Activated naive CD4-positive, alpha-beta T cell treated with anti-CD3 and anti-CD28 coated beads, Interleukin-2, amount 50 U/mL, for 24 hours (primary cell): ENCODE results near the gene PSEN1.
"Not testable (repeated sequence)": the region's sequence is repeated elsewhere in the genome, so short reads cannot be mapped to it uniquely, and the experiment has no call there.

Experiments
- H3K27ac Mint-ChIP-seq: one replicate; pipeline ENCODE4 v1.8.0; 2021; ENCODE audit warnings: mild to moderate bottlenecking, mixed read lengths
- H3K27me3 Mint-ChIP-seq: one replicate; pipeline ENCODE4 v1.8.0; 2021; ENCODE audit warnings: mixed read lengths
- H3K36me3 Mint-ChIP-seq: one replicate; pipeline ENCODE4 v1.8.0; 2021; ENCODE audit warnings: mixed read lengths
- H3K4me1 Mint-ChIP-seq: one replicate; pipeline ENCODE4 v1.8.0; 2021; ENCODE audit warnings: mixed read lengths
- H3K4me3 Mint-ChIP-seq: one replicate; pipeline ENCODE4 v1.8.0; 2021; ENCODE audit warnings: mild to moderate bottlenecking, mixed read lengths
- H3K9me3 Mint-ChIP-seq: one replicate; pipeline ENCODE4 v1.8.0; 2021; ENCODE audit warnings: mixed read lengths

PSEN1 gene

GRCh38 chr14:73180969-73181368, 44.7 kb downstream of the PSEN1 start:
- H3K27ac Mint-ChIP-seq, H3K36me3 Mint-ChIP-seq, H3K27me3 Mint-ChIP-seq, H3K9me3 Mint-ChIP-seq, H3K4me1 Mint-ChIP-seq, H3K4me3 Mint-ChIP-seq: not testable (repeated sequence)

GRCh38 chr14:73188501-73188911, 52.2 kb downstream of the PSEN1 start:
- H3K4me3 Mint-ChIP-seq = no peak overlapping the region
- no peaks in the 10 kb centered on the region for H3K27me3 Mint-ChIP-seq
- no peaks in the 10 kb centered on the region for H3K4me1 Mint-ChIP-seq
- H3K27ac Mint-ChIP-seq = no peak overlapping the region
- peaks cover 17% of the 10 kb centered on the region for H3K36me3 Mint-ChIP-seq
- no peaks in the 10 kb centered on the region for H3K9me3 Mint-ChIP-seq

GRCh38 chr14:73189651-73190050, 53.3 kb downstream of the PSEN1 start:
- Mint-ChIP-seq H3K27ac (no peak overlapping the region), H3K4me1 (no peaks in the 10 kb centered on the region)

GRCh38 chr14:73191441-73191840, 55.1 kb downstream of the PSEN1 start:
- Mint-ChIP-seq H3K27me3 (no peaks in the 10 kb centered on the region), H3K36me3 (peaks cover 19% of the 10 kb centered on the region), H3K9me3 (no peaks in the 10 kb centered on the region), H3K27ac (no peak overlapping the region), H3K4me1 (no peaks in the 10 kb centered on the region), H3K4me3 (no peak overlapping the region)

More at GRCh38 chr14:73189651-73190050, 53.3 kb downstream of the PSEN1 start:
- Mint-ChIP-seq H3K9me3 (no peaks in the 10 kb centered on the region), H3K4me3 (no peak overlapping the region), H3K36me3 (peaks cover 17% of the 10 kb centered on the region), H3K27me3 (no peaks in the 10 kb centered on the region)

GRCh38 chr14:73194306-73194705, 58.0 kb downstream of the PSEN1 start:
- H3K36me3 Mint-ChIP-seq = peaks cover 24% of the 10 kb centered on the region
- not testable (repeated sequence) for H3K27me3 Mint-ChIP-seq, H3K9me3 Mint-ChIP-seq, H3K4me1 Mint-ChIP-seq, H3K4me3 Mint-ChIP-seq, H3K27ac Mint-ChIP-seq

GRCh38 chr14:73198253-73198652, 61.9 kb downstream of the PSEN1 start:
- Mint-ChIP-seq H3K4me3 (no peak overlapping the region), H3K27ac (no peak overlapping the region)

GRCh38 chr14:73203527-73203926, 67.2 kb downstream of the PSEN1 start:
- Mint-ChIP-seq H3K27me3 (no peaks in the 10 kb centered on the region), H3K36me3 (peaks cover 36% of the 10 kb centered on the region), H3K9me3 (no peaks in the 10 kb centered on the region), H3K4me1 (no peaks in the 10 kb centered on the region), H3K27ac (no peak overlapping the region), H3K4me3 (no peak overlapping the region)

More at GRCh38 chr14:73198253-73198652, 61.9 kb downstream of the PSEN1 start:
- no peaks in the 10 kb centered on the region for H3K27me3 Mint-ChIP-seq
- H3K36me3 Mint-ChIP-seq = peaks cover 28% of the 10 kb centered on the region
- H3K9me3 Mint-ChIP-seq = no peaks in the 10 kb centered on the region
- no peaks in the 10 kb centered on the region for H3K4me1 Mint-ChIP-seq

- Mint-ChIP-seq H3K9me3 (no peaks in the 10 kb centered on the region), H3K36me3 (peaks cover 28% of the 10 kb centered on the region), H3K4me1 (no peaks in the 10 kb centered on the region), H3K27ac (no peak overlapping the region), H3K27me3 (no peaks in the 10 kb centered on the region), H3K4me3 (no peak overlapping the region)
These were observed 71.3 kb downstream of the PSEN1 start for GRCh38 chr14:73207615-73208014.

GRCh38 chr14:73208390-73208789, 72.1 kb downstream of the PSEN1 start:
- H3K36me3 Mint-ChIP-seq = peaks cover 29% of the 10 kb centered on the region
- no peaks in the 10 kb centered on the region for H3K4me1 Mint-ChIP-seq
- H3K27me3 Mint-ChIP-seq = no peaks in the 10 kb centered on the region
- H3K9me3 Mint-ChIP-seq = no peaks in the 10 kb centered on the region
- H3K27ac Mint-ChIP-seq = no peak overlapping the region
- H3K4me3 Mint-ChIP-seq = no peak overlapping the region

- Mint-ChIP-seq H3K4me3 (no peak overlapping the region), H3K4me1 (no peaks in the 10 kb centered on the region), H3K27me3 (no peaks in the 10 kb centered on the region), H3K27ac (no peak overlapping the region), H3K9me3 (no peaks in the 10 kb centered on the region), H3K36me3 (peaks cover 27% of the 10 kb centered on the region)
These were observed 72.5 kb downstream of the PSEN1 start for GRCh38 chr14:73208846-73209245.

GRCh38 chr14:73209953-73210352, 73.6 kb downstream of the PSEN1 start:
- H3K27ac Mint-ChIP-seq = peak overlapping the region; percentile 62
- no peaks in the 10 kb centered on the region for H3K4me1 Mint-ChIP-seq
- peaks cover 29% of the 10 kb centered on the region for H3K36me3 Mint-ChIP-seq
- no peak overlapping the region for H3K4me3 Mint-ChIP-seq
- no peaks in the 10 kb centered on the region for H3K9me3 Mint-ChIP-seq
- no peaks in the 10 kb centered on the region for H3K27me3 Mint-ChIP-seq

GRCh38 chr14:73211251-73212040, 75.1 kb downstream of the PSEN1 start:
- no peaks in the 10 kb centered on the region for H3K4me1 Mint-ChIP-seq
- H3K27ac Mint-ChIP-seq = no peak overlapping the region
- H3K36me3 Mint-ChIP-seq = peaks cover 20% of the 10 kb centered on the region
- no peak overlapping the region for H3K4me3 Mint-ChIP-seq
- no peaks in the 10 kb centered on the region for H3K9me3 Mint-ChIP-seq
- no peaks in the 10 kb centered on the region for H3K27me3 Mint-ChIP-seq

- Mint-ChIP-seq H3K36me3 (peaks cover 22% of the 10 kb centered on the region), H3K4me1 (no peaks in the 10 kb centered on the region)
These were observed 79.7 kb downstream of the PSEN1 start for GRCh38 chr14:73216030-73216429.

GRCh38 chr14:73217411-73217810, 81.1 kb downstream of the PSEN1 start:
- no peak overlapping the region for H3K27ac Mint-ChIP-seq
- H3K4me3 Mint-ChIP-seq = no peak overlapping the region
- H3K27me3 Mint-ChIP-seq = no peaks in the 10 kb centered on the region
- no peaks in the 10 kb centered on the region for H3K9me3 Mint-ChIP-seq
- no peaks in the 10 kb centered on the region for H3K4me1 Mint-ChIP-seq
- peaks cover 21% of the 10 kb centered on the region for H3K36me3 Mint-ChIP-seq

More at GRCh38 chr14:73216030-73216429, 79.7 kb downstream of the PSEN1 start:
- no peaks in the 10 kb centered on the region for H3K9me3 Mint-ChIP-seq
- H3K27me3 Mint-ChIP-seq = no peaks in the 10 kb centered on the region
- H3K4me3 Mint-ChIP-seq = no peak overlapping the region
- H3K27ac Mint-ChIP-seq = no peak overlapping the region

GRCh38 chr14:73220061-73220460, 83.8 kb downstream of the PSEN1 start:
- Mint-ChIP-seq H3K9me3 (no peaks in the 10 kb centered on the region), H3K4me1 (no peaks in the 10 kb centered on the region), H3K27ac (no peak overlapping the region), H3K27me3 (no peaks in the 10 kb centered on the region), H3K4me3 (no peak overlapping the region), H3K36me3 (peaks cover 17% of the 10 kb centered on the region)

GRCh38 chr14:73220634-73221033, 84.3 kb downstream of the PSEN1 start:
- H3K27ac Mint-ChIP-seq = no peak overlapping the region
- H3K36me3 Mint-ChIP-seq = peaks cover 20% of the 10 kb centered on the region
- H3K4me3 Mint-ChIP-seq = no peak overlapping the region
- H3K9me3 Mint-ChIP-seq = no peaks in the 10 kb centered on the region
- no peaks in the 10 kb centered on the region for H3K4me1 Mint-ChIP-seq
- H3K27me3 Mint-ChIP-seq = no peaks in the 10 kb centered on the region

GRCh38 chr14:73221945-73222344, 85.6 kb downstream of the PSEN1 start:
- Mint-ChIP-seq H3K9me3 (no peaks in the 10 kb centered on the region), H3K4me1 (no peaks in the 10 kb centered on the region), H3K27me3 (no peaks in the 10 kb centered on the region), H3K27ac (no peak overlapping the region), H3K36me3 (peaks cover 20% of the 10 kb centered on the region), H3K4me3 (no peak overlapping the region)
